HL-60 (cell line): ENCODE results near the gene RAB3C.

ENCODE experiments used
- CTCF ChIP-seq: IDR thresholded peaks from one replicate; pipeline ENCODE4 v1.5.1; 2011; ENCODE audit warnings: low read length, control low read depth, inconsistent platforms; ENCODE audit not compliant: insufficient read depth
- GABPA ChIP-seq: IDR thresholded peaks from 2 replicates; pipeline ENCODE4 v1.6.1; 2012; ENCODE audit warnings: low read depth
- POLR2AphosphoS5 ChIP-seq: IDR thresholded peaks from 2 replicates; pipeline ENCODE4 v1.6.1; 2012; ENCODE audit warnings: low read depth
- REST ChIP-seq: IDR thresholded peaks from 2 replicates; pipeline ENCODE4 v1.6.1; 2012; ENCODE audit warnings: low read depth; ENCODE audit not compliant: insufficient replicate concordance
- SPI1 ChIP-seq: IDR thresholded peaks from 2 replicates; pipeline ENCODE4 v1.6.1; 2012; ENCODE audit warnings: low read depth, mild to moderate bottlenecking, borderline replicate concordance

- TF ChIP-seq CTCF (no peak), REST (no peak), POLR2AphosphoS5 (no peak), SPI1 (no peak), GABPA (no peak)
Observed at GRCh38 chr5:58595952-58596351, 13.1 kb downstream of the RAB3C start.
